Nephron (organoid): ENCODE results near the gene PEX19.
"Not testable (repeated sequence)": the region's sequence is repeated elsewhere in the genome, so short reads cannot be mapped to it uniquely, and the experiment has no call there.

ENCODE experiments used
- H3K27ac Mint-ChIP-seq, 3 experiments: 2 replicates each; pipeline ENCODE4 v1.8.0; 2020; ENCODE audit warnings: mixed read lengths in 3 of 3, mild to moderate bottlenecking in 2 of 3, moderate library complexity in 1 of 3
- H3K27me3 Mint-ChIP-seq: 2 replicates; pipeline ENCODE4 v1.8.0; 2021; ENCODE audit warnings: low read depth, mild to moderate bottlenecking, moderate library complexity, mixed read lengths
- H3K36me3 Mint-ChIP-seq: 2 replicates; pipeline ENCODE4 v1.8.0; 2020; ENCODE audit warnings: low read depth, mixed read lengths
- H3K4me1 Mint-ChIP-seq: 2 replicates; pipeline ENCODE4 v1.8.0; 2020; ENCODE audit warnings: mixed read lengths
- H3K4me3 Mint-ChIP-seq, 3 experiments: 2 replicates each; pipeline ENCODE4 v1.8.0; 2020; ENCODE audit warnings: mild to moderate bottlenecking in 3 of 3, mixed read lengths in 3 of 3, moderate library complexity in 2 of 3
- H3K9me3 Mint-ChIP-seq: 2 replicates; pipeline ENCODE4 v1.8.0; 2020; ENCODE audit warnings: mixed read lengths
- CTCF ChIP-seq, 3 experiments: fragments of 200-600 bp; sonication (generic); IDR thresholded peaks; one replicate each; pipeline ENCODE4 v1.5.0; 2021; ENCODE audit warnings: antibody characterized with exemption in 3 of 3; ENCODE audit not compliant: unreplicated experiment in 3 of 3

Gene PEX19

GRCh38 chr1:160300173-160300572, 15.2 kb upstream of the PEX19 start:
- no peaks in the 10 kb centered on the region for H3K9me3 Mint-ChIP-seq
- no peak for TF ChIP-seq CTCF (IDR thresholded peaks at IDR 0.05; ENCODE audit: unreplicated experiment in 3 of 3)
- H3K36me3 Mint-ChIP-seq: peaks cover 65% of the 10 kb centered on the region
- no peaks in the 10 kb centered on the region for H3K4me1 Mint-ChIP-seq
- H3K4me3 Mint-ChIP-seq: no peak overlapping the region
- no peaks in the 10 kb centered on the region for H3K27me3 Mint-ChIP-seq
- H3K27ac Mint-ChIP-seq: no peak overlapping the region

- H3K9me3 Mint-ChIP-seq: no peaks in the 10 kb centered on the region
- H3K36me3 Mint-ChIP-seq: peaks cover 86% of the 10 kb centered on the region
- no peaks in the 10 kb centered on the region for H3K4me1 Mint-ChIP-seq
- no peak for TF ChIP-seq CTCF (IDR thresholded peaks at IDR 0.05; ENCODE audit: unreplicated experiment in 3 of 3)
- H3K27me3 Mint-ChIP-seq: no peaks in the 10 kb centered on the region
- H3K4me3 Mint-ChIP-seq: no peak overlapping the region
- H3K27ac Mint-ChIP-seq: no peak overlapping the region
Observed at GRCh38 chr1:160296036-160296435, 11.1 kb upstream of the PEX19 start.

- no peaks in the 10 kb centered on the region for H3K4me1 Mint-ChIP-seq
- no peaks in the 10 kb centered on the region for H3K9me3 Mint-ChIP-seq
- H3K4me3 Mint-ChIP-seq: no peak overlapping the region
- peaks cover 83% of the 10 kb centered on the region for H3K36me3 Mint-ChIP-seq
- H3K27me3 Mint-ChIP-seq: no peaks in the 10 kb centered on the region
- no peak for TF ChIP-seq CTCF (IDR thresholded peaks at IDR 0.05; ENCODE audit: unreplicated experiment in 3 of 3)
- H3K27ac Mint-ChIP-seq: no peak overlapping the region
Observed at GRCh38 chr1:160293020-160293968, 8.4 kb upstream of the PEX19 start.

- Mint-ChIP-seq H3K27me3 (no peaks in the 10 kb centered on the region), H3K4me1 (no peaks in the 10 kb centered on the region), H3K27ac (no peak overlapping the region), H3K9me3 (no peaks in the 10 kb centered on the region), H3K36me3 (peaks cover 71% of the 10 kb centered on the region), H3K4me3 (no peak overlapping the region)
- peak; percentile 77 to 84 (median 77) for TF ChIP-seq CTCF (IDR thresholded peaks at IDR 0.05; ENCODE audit: unreplicated experiment in 3 of 3)
Observed at GRCh38 chr1:160291248-160292220, 6.6 kb upstream of the PEX19 start.

- H3K27ac Mint-ChIP-seq, H3K4me3 Mint-ChIP-seq, H3K27me3 Mint-ChIP-seq, H3K9me3 Mint-ChIP-seq: not testable (repeated sequence)
- Mint-ChIP-seq H3K36me3 (peaks cover 37% of the 10 kb centered on the region), H3K4me1 (peaks cover 24% of the 10 kb centered on the region)
Observed at GRCh38 chr1:160287769-160288168, 2.8 kb upstream of the PEX19 start.

GRCh38 chr1:160285506-160285905, 573 bp upstream of the PEX19 start:
- Mint-ChIP-seq H3K4me3 (peak overlapping the region; percentile 98 to 99 (median 99)), H3K9me3 (no peaks in the 10 kb centered on the region), H3K36me3 (peaks cover 39% of the 10 kb centered on the region), H3K4me1 (peaks cover 24% of the 10 kb centered on the region), H3K27me3 (no peaks in the 10 kb centered on the region), H3K27ac (peak overlapping the region in 2 of 3 experiments; percentile 30 to 91)
- TF ChIP-seq CTCF (IDR thresholded peaks at IDR 0.05; ENCODE audit: unreplicated experiment in 3 of 3): no peak
